K562 (cell line): ENCODE measurements around the gene MAML1. TPM values are rescaled to one million over a fixed set of nuclear protein-coding genes. Genes with fewer than 3 reads are reported as not detected.

Experiments
- BRD4 ChIP-seq: fragments of 200-600 bp; sonication (generic); IDR thresholded peaks from 2 replicates; pipeline ENCODE4 v1.6.1; 2017; ENCODE audit warnings: inconsistent platforms
- CHD7 ChIP-seq: fragments of 200-600 bp; sonication (generic); IDR thresholded peaks from one replicate; pipeline ENCODE4 v1.6.1; 2012; ENCODE audit warnings: mild to moderate bottlenecking, low read depth, low read length, inconsistent platforms
- FOXK1 ChIP-seq: sonication (generic); formaldehyde crosslinking; IDR thresholded peaks from 2 replicates; pipeline ENCODE4 v1.8.0; 2022; ENCODE audit warnings: missing genetic modification reagents, mild to moderate bottlenecking, borderline replicate concordance
- HBP1 ChIP-seq: fragments of 450-650 bp; formaldehyde crosslinking; IDR thresholded peaks from 2 replicates; pipeline ENCODE4 v1.4.0; 2022; ENCODE audit warnings: missing genetic modification characterization
- HDGF ChIP-seq: fragments of 450-650 bp; IDR thresholded peaks from 2 replicates; pipeline ENCODE4 v1.6.1; 2016
- HMG20B ChIP-seq: fragments of 250-450 bp; sonication (Bioruptor Pico); IDR thresholded peaks from 2 replicates; pipeline ENCODE4 v1.5.0; 2021; ENCODE audit warnings: mild to moderate bottlenecking
- LEF1 ChIP-seq: fragments of 450-650 bp; IDR thresholded peaks from 2 replicates; pipeline ENCODE4 v1.6.1; 2016; ENCODE audit warnings: mild to moderate bottlenecking
- MAFF ChIP-seq: IDR thresholded peaks from 2 replicates; pipeline ENCODE4 v1.6.1; 2012; ENCODE audit warnings: low read length, improper control_type of control experiment
- NONO ChIP-seq, 2 experiments: fragments of 200-400 bp in 1 of 2; fragments of 450-650 bp in 1 of 2; formaldehyde crosslinking in 1 of 2; IDR thresholded peaks; 2 replicates each; pipeline ENCODE4 v1.6.1; 2017; ENCODE audit warnings: low read depth in 2 of 2, mild to moderate bottlenecking in 2 of 2, moderate library complexity in 2 of 2, low read length in 1 of 2
- SMAD1 ChIP-seq: fragments of 150-350 bp; IDR thresholded peaks from 2 replicates; pipeline ENCODE4 v1.6.1; 2014; ENCODE audit warnings: low read length, low read depth; ENCODE audit not compliant: partially characterized antibody
- SMARCC2 ChIP-seq: fragments of 450-650 bp; IDR thresholded peaks from 2 replicates; pipeline ENCODE4 v1.6.1; 2017; ENCODE audit warnings: antibody characterized with exemption, moderate library complexity, mild to moderate bottlenecking, low read depth
- TFAM ChIP-seq: fragments of 250-450 bp; sonication (Bioruptor Pico); conservative IDR thresholded peaks from 2 replicates; pipeline ENCODE4 v1.5.0; 2021; ENCODE audit warnings: mild to moderate bottlenecking, moderate library complexity
- ZBTB7A ChIP-seq: IDR thresholded peaks from 2 replicates; pipeline ENCODE4 v1.6.1; 2011; ENCODE audit warnings: low read depth, mild to moderate bottlenecking, low read length, moderate library complexity, borderline replicate concordance; ENCODE audit not compliant: control insufficient read depth
- ZNF217 ChIP-seq: sonication (generic); formaldehyde crosslinking; IDR thresholded peaks from 2 replicates; pipeline ENCODE4 v1.8.0; 2022; ENCODE audit warnings: mild to moderate bottlenecking, missing genetic modification reagents
- ZNF282 ChIP-seq: sonication (generic); formaldehyde crosslinking; IDR thresholded peaks from 2 replicates; pipeline ENCODE4 v1.8.1; 2023; ENCODE audit warnings: missing genetic modification reagents
- ZNF696 ChIP-seq: fragments of 250-450 bp; sonication (Bioruptor Pico); conservative IDR thresholded peaks from 2 replicates; pipeline ENCODE4 v1.4.0; 2020; ENCODE audit warnings: mild to moderate bottlenecking, moderate library complexity
- polyA plus RNA-seq, 8 experiments: library from polyadenylated mRNA; depleted of rRNA in 4 of 8; stranded (reverse) in 5 of 8; unstranded in 3 of 8; fragments of >200 nt; fragmentation: Nextera tagmentation in 2 of 8; fragmentation: Illumina TruSeq in 1 of 8; extraction: Ambion mirVana in 2 of 8; extraction: Trizol in 1 of 8; gene quantifications; 2 replicates each; pipeline versions ENCODE4 v1.2.1 to v1.2.3, GENCODE V29; 2011 to 2014; ENCODE audit warnings: inconsistent platforms in 1 of 8, missing spikeins in 1 of 8
- total RNA-seq, 7 experiments: library from RNA; depleted of rRNA in 6 of 7; stranded (reverse); fragments of >200 nt in 6 of 7; fragmentation: Illumina TruSeq in 2 of 7; extraction: Trizol in 2 of 7; gene quantifications; 2 replicates each; pipeline versions ENCODE4 v1.2.1 to v1.2.3, GENCODE V29; 2011 to 2021; ENCODE audit warnings: low replicate concordance in 1 of 7

MAML1 gene
- total and polyA plus RNA-seq, 9 of the 15 experiments (the other 6 are each of a cell fraction or from before 2014, with no cell fraction given), result 0.32 to 18.4 (median 7.0) TPM

- TF ChIP-seq BRD4, result peak; percentile 76
- TF ChIP-seq SMAD1, result peak; percentile 95
- TF ChIP-seq ZNF217 (CRISPR knock-in tag), result no peak
- peak; percentile 27; the same call in 1 of the 2 replicates for TF ChIP-seq SMARCC2
- 0 out of 2 replicates have a peak, but pooled peaks have one; percentile 23 for TF ChIP-seq LEF1
- TF ChIP-seq CHD7, result no peak
- no peak for TF ChIP-seq HMG20B (CRISPR knock-in tag)
- TF ChIP-seq NONO (IDR thresholded peaks at IDR 0.05; ENCODE audit: low read depth in 2 of 2, low read length in 1 of 2), result peak; percentile 72 to 95; a peak in 3 of 4 replicates
- TF ChIP-seq TFAM (CRISPR knock-in tag), result no peak
- TF ChIP-seq FOXK1, result no peak
- peak; percentile 96 for TF ChIP-seq ZBTB7A
- TF ChIP-seq ZNF696 (CRISPR knock-in tag), result no peak
- peak; percentile 80 for TF ChIP-seq MAFF
- 0 out of 2 replicates have a peak, but pooled peaks have one; percentile 57 for TF ChIP-seq HDGF
- TF ChIP-seq HBP1 (CRISPR knock-in tag), result no peak
- peak; percentile 77; the same call in 1 of the 2 replicates for TF ChIP-seq ZNF282 (CRISPR knock-in tag)
Measured at GRCh38 chr5:179820483-179821297, 88.1 kb downstream of the MAML1 start, which contains the start of gene SQSTM1 (continued).
